Kidney epithelial cell (primary cell): Measurements from ENCODE around the gene ZCWPW1. TPM values are rescaled to one million over a fixed set of nuclear protein-coding genes. Genes with fewer than 3 reads are reported as not detected.
"Not testable (repeated sequence)": the region's sequence is repeated elsewhere in the genome, so short reads cannot be mapped to it uniquely, and the experiment has no call there.

Experiments
- DNase-seq: peaks from one replicate; pipeline ENCODE4 v3.0.0-alpha.2; 2010; ENCODE audit warnings: low read depth
- H3K27me3 ChIP-seq: 2 replicates; pipeline ENCODE4 v1.6.0; 2011; ENCODE audit warnings: low read length; ENCODE audit not compliant: control insufficient read depth, insufficient read depth
- H3K36me3 ChIP-seq: 2 replicates; pipeline ENCODE4 v1.5.1; 2011; ENCODE audit warnings: low read length; ENCODE audit not compliant: control insufficient read depth, insufficient read depth
- H3K4me3 ChIP-seq: 2 replicates; pipeline ENCODE4 v1.5.1; 2011; ENCODE audit warnings: low read depth, mild to moderate bottlenecking, control low read depth, low read length
- CTCF ChIP-seq: IDR thresholded peaks from 2 replicates; pipeline ENCODE4 v1.5.1; 2011; ENCODE audit warnings: mild to moderate bottlenecking, moderate library complexity, low read length, control low read depth, inconsistent platforms; ENCODE audit not compliant: insufficient read depth, poor library complexity, severe bottlenecking
- total RNA-seq: library from RNA; depleted of rRNA; stranded (reverse); fragments of >200 nt; gene quantifications from 2 replicates; pipeline ENCODE4 v1.2.3, GENCODE V29; 2015

The ZCWPW1 gene
- total RNA-seq, 1 donor from 2014 or later: 0.88 TPM

DNA sequence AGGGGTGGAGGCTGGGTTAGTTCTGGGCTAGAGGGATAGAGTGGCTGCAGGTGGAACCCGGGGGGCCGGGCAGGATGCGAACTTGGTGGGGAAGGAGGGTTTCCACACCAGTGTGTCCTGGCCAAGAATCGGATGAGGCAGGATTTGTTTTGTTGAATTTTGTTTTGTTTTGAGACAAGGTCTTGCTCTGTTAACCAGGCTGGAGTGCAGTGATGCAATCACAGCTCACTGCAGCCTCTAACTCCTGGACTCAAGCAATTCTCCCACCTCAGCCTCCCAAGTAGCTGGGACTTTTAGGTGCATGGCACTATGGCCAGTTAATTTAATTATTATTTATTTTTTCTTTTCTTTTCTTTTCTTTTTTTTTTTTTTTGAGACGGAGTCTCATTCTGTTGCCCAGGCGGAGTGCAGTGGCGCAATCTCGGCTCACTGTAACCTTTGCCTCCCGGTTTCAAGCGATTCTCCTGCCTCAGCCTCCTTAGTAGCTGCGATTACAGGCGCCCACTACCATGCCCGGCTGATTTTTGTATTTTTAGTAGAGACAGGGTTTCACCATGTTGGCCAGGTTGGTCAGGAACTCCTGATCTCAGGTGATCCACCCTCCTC is 20.8 kb upstream of the ZCWPW1 start:
- TF ChIP-seq CTCF: no peak
- Histone ChIP-seq H3K4me3 (no peak overlapping the region), H3K36me3 (no peaks in the 10 kb centered on the region), H3K27me3 (no peaks in the 10 kb centered on the region)
- no peak for DNase-seq

- not testable (repeated sequence) for H3K36me3 ChIP-seq, H3K27me3 ChIP-seq, DNase-seq, H3K4me3 ChIP-seq
Measured at GRCh38 chr7:100447363-100447762, 18.9 kb upstream of the ZCWPW1 start.

- DNase-seq: no peak
Measured at GRCh38 chr7:100446040-100446439, 17.5 kb upstream of the ZCWPW1 start.

GRCh38 chr7:100444311-100445278 is 16.1 kb upstream of the ZCWPW1 start:
- Histone ChIP-seq H3K27me3 (no peaks in the 10 kb centered on the region), H3K4me3 (no peak overlapping the region), H3K36me3 (no peaks in the 10 kb centered on the region)
- DNase-seq: no peak
- TF ChIP-seq CTCF: no peak

More at GRCh38 chr7:100446040-100446439, 17.5 kb upstream of the ZCWPW1 start:
- H3K27me3 ChIP-seq: no peaks in the 10 kb centered on the region
- H3K4me3 ChIP-seq: no peak overlapping the region
- no peak for TF ChIP-seq CTCF
- no peaks in the 10 kb centered on the region for H3K36me3 ChIP-seq

DNA sequence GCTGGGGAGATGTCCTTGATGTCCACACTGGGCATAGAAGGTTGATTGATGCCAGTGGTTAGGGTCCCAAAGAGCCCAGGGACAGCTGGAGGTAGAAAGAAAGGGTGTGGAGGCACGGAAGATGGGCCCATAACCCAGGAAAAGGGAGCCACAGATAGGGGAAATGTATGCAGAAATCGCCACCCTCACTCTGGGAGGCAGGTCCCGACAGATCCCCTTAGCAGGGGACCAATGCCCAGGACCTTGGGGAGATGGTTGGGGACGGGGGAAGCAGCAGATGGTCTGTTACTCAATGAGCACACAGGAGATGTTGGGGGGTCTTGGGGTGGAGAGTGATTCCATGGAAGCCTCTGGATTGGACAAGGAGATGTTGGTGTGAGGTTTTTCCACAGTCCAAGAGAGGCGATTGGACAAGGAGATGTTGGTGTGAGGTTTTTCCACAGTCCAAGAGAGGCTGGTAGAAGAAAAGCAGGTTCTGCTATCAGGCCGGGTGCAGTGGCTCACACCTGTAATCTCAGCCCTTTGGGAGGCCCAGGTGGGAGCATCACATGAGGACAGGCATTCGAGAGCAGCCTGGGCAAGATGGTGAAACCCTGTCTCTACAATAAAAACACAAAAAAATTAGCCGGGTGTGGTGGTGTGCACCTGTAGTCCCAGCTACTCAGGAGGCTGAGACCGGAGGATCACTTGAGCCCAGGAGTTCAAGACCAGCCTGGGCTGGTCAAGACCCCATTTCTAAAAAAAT is 14.8 kb upstream of the ZCWPW1 start:
- Histone ChIP-seq H3K27me3 (no peaks in the 10 kb centered on the region), H3K36me3 (no peaks in the 10 kb centered on the region), H3K4me3 (no peak overlapping the region)
- TF ChIP-seq CTCF: no peak
- DNase-seq: no peak
